Superior temporal gyrus (tissue), 1 donor: ENCODE data around the gene RFNG.

Experiments used
- DNase-seq: peaks from one replicate; pipeline ENCODE4 v3.0.0-alpha.2; 2016; ENCODE audit errors: extremely low spot score

RFNG gene

GRCh38 chr17:82077617-82078358 lies 26.2 kb upstream of the RFNG start:
- peak; percentile 29 for DNase-seq

- no peak for DNase-seq
Observed at GRCh38 chr17:82076785-82077591, 25.4 kb upstream of the RFNG start.

DNA sequence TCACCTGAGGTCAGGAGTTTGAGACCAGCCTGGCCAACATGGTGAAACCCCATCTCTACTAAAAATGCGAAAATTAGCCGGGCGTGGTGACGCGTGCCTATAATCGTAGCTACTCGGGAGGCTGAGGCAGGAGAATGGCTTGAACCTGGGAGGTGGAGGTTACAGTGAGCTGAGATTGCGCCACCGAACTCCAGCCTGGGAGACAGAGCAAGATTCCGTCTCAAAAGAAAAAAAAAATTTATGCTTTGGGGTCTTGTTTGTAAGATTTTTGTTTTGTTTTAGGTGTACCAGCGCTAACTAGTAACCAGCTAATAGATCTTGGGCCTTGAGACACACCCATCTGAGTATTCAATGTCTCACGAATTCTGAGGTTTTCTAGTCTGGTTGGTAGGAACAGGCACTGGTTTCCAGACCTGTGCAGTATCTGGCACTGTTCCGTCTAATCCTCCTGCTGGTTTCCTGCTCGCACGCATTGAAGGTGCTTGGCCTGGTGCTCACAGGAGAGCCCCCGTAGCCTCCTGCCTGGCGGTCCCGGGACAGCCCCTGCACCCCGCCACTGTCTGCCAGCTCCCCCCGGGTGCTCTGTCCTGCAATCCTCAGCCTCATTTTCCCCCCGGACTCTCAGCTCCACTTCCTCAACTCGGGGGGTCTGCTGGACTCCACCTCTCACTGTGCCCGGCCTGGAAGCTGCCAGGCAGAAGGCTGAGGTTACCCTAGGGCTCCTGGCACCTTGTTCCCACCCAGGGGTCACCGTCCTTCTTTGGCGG lies 24.6 kb upstream of the RFNG start:
- no peak for DNase-seq

GRCh38 chr17:82073446-82073845 lies 21.8 kb upstream of the RFNG start:
- DNase-seq: no peak

- no peak for DNase-seq
Observed at GRCh38 chr17:82072827-82073226, 21.2 kb upstream of the RFNG start.

DNA sequence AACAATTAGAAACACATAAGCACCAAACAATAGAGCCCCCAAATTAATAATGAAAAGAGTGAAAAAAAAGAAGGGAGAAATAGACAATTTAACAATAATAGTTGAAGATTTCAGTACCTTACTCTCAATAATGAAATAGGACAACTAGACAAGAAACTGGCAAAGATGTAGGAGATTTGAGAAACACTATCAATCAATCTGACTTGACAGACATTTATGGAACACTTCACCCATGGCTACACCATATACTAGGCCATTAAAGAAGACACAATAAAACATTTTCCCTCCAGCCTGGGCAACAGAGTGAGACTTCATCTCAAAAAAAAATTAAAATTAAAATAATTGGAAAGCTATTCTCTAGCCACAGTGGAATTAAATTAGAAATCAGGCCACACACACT lies 19.0 kb upstream of the RFNG start:
- DNase-seq: no peak

DNA sequence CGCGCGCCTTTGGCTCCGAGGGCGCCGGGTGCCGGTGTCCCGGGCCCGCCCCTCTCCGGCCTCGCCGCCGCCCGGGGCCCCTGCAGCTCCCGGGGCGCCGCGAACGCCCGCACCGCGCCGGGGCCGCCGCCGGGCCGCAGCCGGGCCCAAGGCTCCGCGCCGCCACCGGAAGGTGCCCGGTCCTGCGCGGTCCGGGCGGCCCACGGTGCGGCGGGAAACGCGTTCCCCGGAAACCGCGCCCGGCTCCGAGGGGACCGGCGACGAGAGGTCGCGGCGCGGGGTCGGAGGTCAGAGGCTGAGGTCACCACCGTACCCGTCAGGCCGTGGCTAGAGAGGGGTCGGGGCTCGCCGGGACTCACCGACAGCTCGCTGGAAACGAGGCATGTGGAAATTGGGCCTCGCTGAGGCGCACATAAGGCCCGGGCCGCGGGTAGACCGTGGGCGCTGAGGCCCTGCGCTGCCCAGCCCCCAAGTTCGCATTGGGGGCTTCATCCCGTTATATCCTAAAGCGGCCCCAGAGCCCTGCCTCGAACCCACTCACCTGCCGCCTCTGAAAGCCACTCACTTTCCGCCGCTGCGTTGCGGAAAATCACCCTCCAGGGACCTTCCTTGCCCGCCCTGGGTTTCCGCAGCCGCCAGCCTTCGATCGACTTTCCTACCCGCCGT lies 14.2 kb upstream of the RFNG start, which contains the start of gene DUS1L:
DUS1L (minus strand) TSS at position 167 of the 666 bp plus-strand sequence. CDS start 745 bp downstream, outside the sequence.
- DNase-seq: peak; percentile 57

DNA sequence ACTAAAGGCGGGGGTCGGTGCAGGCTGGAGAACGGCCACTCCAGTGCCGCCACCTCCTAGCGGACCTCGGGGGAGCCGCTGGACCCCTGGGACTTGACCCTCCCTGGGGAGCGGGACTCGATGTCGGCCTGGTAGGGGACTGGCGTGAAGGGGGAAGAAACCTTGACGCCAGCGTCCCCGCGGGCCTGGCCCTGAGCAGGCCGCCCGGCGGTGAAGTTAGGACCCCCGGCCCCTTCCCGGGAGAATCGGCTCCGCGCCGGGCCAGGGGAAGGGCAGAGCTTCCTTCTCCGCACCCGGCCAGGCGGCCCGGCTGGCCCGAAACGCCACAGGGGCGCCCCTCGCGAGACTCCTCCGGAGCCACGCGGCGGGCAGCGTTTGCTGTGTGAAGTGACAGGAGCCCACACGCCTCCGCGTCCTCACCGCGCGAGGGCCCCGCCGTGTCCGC lies 13.6 kb upstream of the RFNG start:
- no peak for DNase-seq

DNA sequence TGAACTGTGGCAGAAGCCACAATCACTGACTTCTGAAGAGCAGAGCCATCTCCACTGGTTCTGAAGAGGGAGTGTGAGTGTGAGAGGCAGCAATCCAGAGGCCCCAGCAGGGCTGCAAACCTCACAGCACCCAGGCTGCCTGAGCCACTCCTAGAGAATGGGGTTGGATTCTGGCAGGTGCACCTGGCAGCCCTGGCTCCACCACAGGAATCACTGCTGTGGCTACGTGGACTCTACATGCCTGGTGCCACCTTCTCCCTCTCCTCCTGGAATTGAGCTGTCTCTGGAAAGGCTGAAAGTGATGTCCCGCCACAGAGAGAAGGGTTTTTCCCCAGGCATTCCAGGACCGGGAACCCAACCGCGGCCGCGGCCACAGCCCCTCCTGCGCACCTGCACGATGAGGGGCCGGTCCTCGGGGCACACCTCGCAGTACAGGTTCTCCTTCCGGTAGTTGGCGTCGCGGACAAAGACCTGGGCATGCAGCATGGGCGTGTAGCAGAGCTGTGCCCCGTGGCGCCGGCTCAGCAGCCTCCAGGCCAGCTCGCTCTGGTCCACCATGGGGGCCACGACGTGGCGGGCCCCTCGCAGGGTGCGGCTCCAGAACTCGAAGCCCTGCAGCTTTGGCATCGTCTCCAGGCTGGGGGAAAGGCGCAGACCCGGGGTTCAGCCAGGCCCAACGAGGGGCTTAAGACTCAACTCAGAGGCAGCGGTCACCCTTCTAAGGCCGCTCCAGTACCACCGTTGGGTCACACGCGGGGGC lies 13.0 kb upstream of the RFNG start:
- no peak for DNase-seq

DNA sequence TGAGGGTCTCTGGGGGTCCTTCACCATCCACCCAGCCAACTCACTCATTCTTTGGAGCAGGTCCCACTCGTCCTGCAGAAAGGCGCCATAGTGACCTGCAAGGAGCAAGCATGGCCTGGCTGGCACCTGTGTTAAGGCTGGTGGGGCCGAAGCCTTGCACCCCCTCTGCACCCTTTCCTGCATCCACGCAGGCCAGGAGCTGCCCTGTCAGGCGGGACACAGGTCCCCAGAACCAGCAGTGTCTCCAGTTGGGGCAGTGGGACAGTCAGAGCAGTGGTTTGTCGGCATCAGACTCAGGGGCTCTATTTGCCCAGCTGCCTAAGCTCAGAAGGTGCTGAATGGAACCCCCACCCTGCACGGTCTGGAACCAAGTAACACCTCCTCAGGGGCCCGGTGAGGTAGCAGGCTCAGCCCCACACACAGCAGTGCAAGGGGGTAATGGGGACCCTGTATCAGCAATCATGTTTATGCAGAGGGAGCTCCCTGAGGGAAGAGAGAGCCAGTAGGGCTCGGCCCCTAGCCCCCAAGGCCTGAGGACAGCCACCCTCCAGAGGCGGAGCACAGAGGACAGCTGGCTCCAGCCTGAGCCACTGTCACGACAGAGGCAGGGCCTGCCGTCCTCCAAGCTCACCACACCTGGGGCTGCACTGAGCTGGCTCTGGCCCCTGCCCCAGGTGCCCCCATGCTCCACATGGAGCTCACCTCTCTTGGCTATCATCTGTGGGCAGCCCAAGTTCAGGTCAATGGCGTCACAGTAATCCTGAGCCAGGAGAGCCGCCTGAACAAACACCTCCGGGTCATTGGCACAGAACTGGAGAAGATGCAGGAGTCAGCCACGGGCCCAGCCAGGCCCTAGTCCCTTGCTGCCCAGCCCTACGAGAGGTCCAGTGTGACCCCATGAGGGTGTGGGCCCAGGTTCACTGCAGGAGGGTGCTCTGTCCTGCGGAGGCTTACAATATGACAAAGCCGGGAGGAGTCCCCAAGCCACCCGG lies 12.1 kb upstream of the RFNG start:
- DNase-seq: no peak

DNA sequence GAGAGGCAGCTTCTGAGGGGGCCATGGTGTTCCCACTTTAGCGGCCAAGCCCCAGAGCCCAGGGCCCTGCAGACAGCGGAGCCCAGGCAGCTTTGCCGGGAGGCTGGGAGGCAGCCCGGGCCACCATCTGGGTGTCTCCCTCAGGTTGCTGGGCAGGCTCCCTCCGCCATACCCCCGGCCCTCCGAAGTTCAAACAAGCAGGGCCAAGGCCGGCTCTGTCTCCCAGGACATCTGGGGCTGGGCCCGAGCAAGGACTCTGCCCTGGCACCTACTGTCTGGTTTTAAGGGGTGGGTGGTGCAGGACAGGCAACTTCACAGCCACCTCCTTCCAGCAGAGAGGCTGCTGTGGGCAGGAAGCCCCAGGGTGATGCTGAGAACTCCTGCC lies 11.4 kb upstream of the RFNG start:
- no peak for DNase-seq

GRCh38 chr17:82062076-82062983 lies 10.7 kb upstream of the RFNG start:
- no peak for DNase-seq

GRCh38 chr17:82061047-82061925 lies 9.7 kb upstream of the RFNG start:
- DNase-seq: no peak

DNA sequence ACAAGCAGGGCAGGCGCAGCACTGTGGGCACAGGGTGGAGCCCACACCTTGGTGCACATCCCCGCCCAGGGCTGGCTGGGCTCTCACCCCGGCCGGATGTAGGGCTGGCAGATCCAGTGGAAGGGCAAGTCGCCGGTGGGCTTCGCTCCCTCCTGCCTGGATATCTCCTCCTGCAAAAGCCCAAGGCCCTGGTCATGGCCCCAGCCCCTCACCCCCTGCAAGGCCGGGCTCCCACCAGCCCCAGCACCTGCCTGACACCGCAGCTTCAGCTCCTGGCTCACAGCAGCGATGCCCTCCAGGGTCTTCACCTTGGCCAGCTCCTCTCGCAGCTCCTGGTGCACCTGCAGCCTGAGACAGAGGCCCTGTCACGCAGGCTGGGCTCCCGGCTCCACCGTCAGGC lies 9.0 kb upstream of the RFNG start:
- no peak for DNase-seq

DNA sequence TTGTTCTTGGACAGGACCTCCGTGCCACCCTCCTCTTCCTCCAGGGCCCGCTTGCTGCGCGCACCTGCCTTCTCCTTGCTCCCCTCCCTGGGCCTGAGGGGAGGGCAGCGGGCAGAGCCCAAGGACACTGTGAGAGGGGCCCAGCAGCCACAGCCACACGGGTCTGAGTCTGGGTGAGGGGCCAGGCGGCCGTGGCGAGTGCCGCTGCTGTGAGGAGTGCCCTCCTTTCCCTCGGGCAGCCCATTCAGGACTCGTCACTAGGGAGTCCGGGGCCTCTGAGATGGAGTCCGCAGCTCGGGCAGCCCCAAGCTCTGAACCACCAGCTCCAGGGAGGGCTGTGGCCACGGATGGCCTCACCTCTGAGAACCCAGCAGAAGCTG lies 8.4 kb upstream of the RFNG start:
- DNase-seq: no peak

- no peak for DNase-seq
Observed at GRCh38 chr17:82059272-82060000, 7.8 kb upstream of the RFNG start.

DNA sequence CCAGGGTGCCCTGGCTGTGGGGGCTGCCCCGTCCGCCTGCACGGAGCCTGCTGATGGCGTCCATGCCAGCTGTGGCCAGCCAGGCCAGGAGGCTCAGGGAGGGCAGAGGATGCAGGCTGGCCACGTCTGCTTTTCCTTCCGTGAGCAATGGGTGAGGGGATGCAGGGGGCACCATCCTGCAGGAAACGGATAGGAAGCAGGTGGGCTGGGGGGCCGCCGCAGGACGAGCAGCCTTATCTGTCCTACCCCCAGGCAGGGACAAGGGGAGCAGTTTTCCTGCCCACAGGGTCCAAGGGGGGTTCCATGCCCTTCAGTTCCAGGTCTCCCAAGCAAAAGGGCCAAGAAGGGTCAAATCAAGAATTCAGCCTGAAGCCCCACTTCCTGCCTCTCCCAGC lies 7.2 kb upstream of the RFNG start:
- DNase-seq: no peak
